Measurements from ENCODE around the gene SNTA1.

Gene SNTA1

DNA sequence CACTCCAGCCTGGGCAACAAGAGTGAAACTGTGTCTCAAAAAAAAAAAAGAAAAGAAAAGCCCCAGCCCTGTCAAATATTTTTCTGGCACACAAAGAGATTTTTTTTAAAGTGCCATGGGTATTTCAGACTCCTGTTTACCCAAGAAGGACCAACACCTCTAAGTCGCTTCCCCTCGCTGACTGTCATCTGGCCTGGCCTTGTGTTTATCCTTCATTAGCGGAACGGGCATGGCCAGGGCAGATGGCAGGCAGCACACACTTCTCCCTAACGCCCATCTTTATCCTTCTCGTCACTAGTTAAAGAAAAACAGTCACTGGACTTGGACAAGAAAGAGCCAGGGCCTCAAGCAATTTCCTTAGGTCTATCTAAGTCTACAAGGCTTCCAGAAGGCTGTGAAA lies 39.0 kb upstream of the SNTA1 start:
- H3K27ac ChIP-seq, result no peak overlapping the region
- TF ChIP-seq, protein P1, sequence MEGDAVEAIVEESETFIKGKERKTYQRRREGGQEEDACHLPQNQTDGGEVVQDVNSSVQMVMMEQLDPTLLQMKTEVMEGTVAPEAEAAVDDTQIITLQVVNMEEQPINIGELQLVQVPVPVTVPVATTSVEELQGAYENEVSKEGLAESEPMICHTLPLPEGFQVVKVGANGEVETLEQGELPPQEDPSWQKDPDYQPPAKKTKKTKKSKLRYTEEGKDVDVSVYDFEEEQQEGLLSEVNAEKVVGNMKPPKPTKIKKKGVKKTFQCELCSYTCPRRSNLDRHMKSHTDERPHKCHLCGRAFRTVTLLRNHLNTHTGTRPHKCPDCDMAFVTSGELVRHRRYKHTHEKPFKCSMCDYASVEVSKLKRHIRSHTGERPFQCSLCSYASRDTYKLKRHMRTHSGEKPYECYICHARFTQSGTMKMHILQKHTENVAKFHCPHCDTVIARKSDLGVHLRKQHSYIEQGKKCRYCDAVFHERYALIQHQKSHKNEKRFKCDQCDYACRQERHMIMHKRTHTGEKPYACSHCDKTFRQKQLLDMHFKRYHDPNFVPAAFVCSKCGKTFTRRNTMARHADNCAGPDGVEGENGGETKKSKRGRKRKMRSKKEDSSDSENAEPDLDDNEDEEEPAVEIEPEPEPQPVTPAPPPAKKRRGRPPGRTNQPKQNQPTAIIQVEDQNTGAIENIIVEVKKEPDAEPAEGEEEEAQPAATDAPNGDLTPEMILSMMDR (IDR thresholded peaks at IDR 0.05), result no peak
- no peak for TF ChIP-seq ZFX (IDR thresholded peaks at IDR 0.05; ENCODE audit: borderline replicate concordance)

DNA sequence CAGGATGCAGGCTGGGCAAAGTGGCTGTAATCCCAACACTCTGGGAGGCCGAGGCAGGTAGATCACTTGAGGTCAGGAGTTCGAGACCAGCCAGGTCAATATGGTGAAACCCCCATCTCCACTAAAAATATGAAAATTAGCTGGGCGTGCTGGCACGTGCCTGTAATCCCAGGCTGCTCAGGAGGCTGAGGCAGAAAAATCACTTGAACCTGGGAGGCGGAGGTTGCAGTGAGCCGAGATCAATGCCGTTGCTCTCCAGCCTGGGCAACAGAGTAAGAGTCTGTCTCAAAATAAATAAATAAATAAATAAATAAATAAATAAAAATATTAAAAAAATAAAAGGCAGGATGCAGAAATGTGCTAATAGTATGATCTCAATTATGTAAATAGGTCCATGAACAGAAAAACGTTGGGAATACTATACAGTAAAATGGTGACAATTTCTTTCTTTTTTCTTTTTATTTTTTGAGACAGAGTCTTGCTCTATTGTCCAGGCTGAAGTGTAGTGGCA lies 37.9 kb upstream of the SNTA1 start:
- no peak overlapping the region for H3K27ac ChIP-seq
- TF ChIP-seq, protein P1 (IDR thresholded peaks at IDR 0.05), result no peak
- TF ChIP-seq ZFX (IDR thresholded peaks at IDR 0.05; ENCODE audit: borderline replicate concordance), result no peak

DNA sequence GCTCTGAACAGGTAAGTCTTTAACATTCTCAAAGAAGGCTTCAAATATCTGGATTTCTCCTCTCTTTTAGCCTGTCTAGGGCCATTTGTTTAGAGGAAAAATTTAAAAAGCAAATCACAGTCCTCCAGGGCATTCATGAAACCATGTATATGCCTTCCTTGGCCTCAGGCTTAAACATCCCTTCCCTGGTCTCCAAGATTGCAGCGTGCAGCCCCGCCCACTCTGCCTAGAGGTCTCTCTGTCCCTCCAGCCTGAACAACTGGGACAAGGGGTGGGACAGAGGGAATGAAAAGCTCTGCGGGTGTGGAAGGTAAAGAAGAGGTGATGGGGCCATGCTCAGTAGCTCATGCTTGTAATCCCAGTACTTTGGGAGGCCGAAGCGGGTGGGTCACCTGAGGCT lies 36.5 kb upstream of the SNTA1 start:
- TF ChIP-seq, protein P1 (IDR thresholded peaks at IDR 0.05), result no peak
- TF ChIP-seq ZFX (IDR thresholded peaks at IDR 0.05; ENCODE audit: borderline replicate concordance), result no peak
- no peak overlapping the region for H3K27ac ChIP-seq

DNA sequence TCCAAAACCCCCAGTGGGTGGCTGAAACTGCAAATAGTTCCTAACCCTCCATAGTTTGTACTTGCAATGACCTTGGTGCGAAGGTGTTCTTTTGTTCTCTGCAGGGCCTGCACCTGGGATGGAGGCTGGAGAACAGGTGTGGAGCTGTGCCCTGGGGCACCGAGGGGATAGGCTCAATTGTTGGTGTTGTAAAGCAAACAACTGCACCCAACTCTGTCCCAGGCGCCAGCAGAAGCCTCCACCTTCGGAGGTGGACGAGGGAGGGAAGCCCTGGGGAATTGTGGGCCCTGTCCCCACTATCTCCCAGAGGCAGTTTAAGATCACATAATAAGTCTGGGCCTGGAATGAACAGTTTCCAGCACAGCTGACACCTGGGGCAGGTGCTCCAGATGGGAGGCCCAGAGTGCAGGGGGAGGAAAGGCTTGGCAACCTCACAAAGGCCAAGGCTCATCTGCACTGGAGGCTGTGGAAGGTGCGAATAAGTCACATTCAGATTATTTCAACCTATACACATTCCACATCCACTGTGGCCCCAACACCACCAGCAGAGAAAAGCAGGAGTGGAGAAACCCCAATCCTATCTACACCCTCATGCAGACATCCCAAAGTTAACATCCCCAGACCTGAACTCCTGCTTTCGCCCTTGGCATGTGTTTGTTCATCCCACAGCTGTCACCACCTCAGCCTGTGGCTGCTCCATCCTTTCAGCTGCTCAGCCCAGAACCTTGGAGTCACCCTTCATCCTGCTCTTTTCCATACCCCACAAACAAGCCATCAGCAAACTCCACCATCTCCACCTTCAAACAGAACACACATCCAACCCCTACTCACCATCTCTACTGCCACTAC lies 34.0 kb upstream of the SNTA1 start:
- no peak for TF ChIP-seq ZFX (IDR thresholded peaks at IDR 0.05; ENCODE audit: borderline replicate concordance)
- TF ChIP-seq, protein P1 (IDR thresholded peaks at IDR 0.05), result no peak
- H3K27ac ChIP-seq, result no peak overlapping the region

DNA sequence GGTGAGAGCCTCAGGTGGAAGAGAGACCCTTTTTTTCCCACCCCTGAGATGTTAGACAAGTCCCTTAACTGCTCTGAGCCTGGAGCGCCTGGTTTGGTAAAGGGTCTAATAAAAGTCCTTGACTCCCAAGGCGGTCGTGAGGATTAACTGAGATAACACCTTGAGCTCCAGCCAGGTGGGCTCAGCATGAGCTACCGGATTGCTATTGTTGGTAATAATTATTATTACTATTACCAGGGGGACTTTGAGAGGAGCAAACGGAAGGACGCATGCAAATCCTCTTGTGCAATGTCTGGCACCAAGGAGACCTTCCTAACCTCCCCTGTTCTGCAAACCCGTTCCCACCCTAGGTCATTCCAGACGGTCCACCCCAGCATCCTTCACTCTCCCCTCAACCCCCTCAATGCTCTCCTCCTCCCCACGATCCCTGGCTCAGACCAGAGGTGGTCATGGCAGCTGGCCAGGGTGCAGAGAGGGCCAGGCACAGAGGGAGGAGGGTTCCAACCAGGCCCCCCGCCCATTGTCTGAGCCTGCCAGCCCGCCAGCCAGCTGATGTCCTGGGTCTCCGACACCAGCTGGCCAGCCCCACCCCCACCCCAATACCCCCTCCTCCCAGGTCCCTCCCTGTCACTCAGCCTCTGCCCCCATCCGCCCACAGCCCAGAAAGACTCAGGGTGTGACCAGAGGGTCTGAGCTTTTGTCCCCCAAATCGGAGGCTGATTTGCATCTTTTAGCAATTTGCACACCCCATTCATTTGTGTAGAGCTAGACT lies 32.0 kb upstream of the SNTA1 start:
- no peak for TF ChIP-seq ZFX (IDR thresholded peaks at IDR 0.05; ENCODE audit: borderline replicate concordance)
- TF ChIP-seq, protein P1 (IDR thresholded peaks at IDR 0.05), result no peak
- no peak overlapping the region for H3K27ac ChIP-seq

DNA sequence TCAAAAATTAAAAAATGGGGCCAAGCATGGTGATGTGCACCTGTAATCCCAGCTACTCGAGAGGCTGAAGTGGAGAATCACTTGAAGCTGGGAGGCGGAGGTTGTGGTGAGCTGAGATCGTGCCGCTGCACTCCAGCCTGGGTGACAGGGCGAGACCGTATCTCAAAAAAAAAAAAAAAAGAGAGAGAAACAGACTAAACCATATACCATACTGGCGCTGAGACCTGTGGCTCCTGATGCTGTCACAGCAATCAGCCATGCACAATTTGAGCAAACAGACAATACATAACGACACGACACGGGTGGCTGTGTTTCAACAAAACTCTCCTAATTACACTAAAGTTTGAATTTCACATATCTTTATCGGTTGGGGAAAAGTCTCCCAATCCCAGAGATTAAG lies 31.4 kb upstream of the SNTA1 start:
- no peak overlapping the region for H3K27ac ChIP-seq
- TF ChIP-seq ZFX (IDR thresholded peaks at IDR 0.05; ENCODE audit: borderline replicate concordance), result no peak
- TF ChIP-seq, protein P1 (IDR thresholded peaks at IDR 0.05), result no peak

All from 22Rv1 (cell line).